ENCODE measurements around the gene TEAD2. TPM values are rescaled to one million over a fixed set of nuclear protein-coding genes. Genes with fewer than 3 reads are reported as not detected.

TEAD2 gene
- total RNA-seq, 1 experiment from 2014 or later = 56.2 TPM

DNA sequence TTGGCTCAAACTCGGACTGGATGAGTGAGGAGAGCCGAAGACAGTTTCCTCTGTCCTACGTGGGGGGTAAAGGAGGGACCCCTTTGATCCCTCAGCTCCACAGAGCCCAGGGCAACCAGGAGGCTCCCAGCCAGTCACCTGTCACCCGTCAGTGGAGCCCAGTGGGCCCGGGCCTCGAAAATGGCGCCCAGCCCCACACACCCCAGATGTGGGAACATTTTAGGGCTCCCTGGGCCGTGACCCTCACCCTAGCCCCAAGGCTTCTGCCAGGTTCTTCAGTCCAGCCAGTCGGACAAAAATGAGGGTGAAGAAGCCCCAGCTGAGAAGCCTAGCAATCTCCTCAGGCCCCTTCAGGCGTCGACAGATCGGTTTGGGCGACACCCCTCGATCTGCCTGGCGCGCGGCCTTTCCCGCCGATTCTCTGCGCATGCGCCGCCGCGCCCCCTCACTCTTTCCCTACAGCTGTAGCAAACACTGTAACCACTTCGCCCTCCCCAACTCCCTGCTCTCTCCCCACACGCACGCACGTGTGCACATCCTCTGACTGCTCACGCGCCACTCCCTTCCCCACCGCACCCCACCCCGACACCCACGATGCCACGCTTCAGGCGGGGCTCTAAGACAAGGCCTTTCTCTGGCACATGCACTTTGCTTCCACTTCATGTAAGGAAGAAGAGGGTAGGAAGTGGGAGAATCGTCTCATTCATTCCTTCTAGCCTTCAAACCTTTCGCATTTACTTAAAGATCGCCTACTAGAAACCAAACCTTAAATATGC, 37.2 kb downstream of the TEAD2 start, which contains the start of gene SLC6A16:
Gene SLC6A16 (minus strand): TSS at position 391 of the 776 bp plus-strand sequence. CDS start 13,844 bp downstream, outside the sequence.
- no peak within 1 kb of the TSS for H3K4me3 ChIP-seq (ENCODE audit: low read length)

DNA sequence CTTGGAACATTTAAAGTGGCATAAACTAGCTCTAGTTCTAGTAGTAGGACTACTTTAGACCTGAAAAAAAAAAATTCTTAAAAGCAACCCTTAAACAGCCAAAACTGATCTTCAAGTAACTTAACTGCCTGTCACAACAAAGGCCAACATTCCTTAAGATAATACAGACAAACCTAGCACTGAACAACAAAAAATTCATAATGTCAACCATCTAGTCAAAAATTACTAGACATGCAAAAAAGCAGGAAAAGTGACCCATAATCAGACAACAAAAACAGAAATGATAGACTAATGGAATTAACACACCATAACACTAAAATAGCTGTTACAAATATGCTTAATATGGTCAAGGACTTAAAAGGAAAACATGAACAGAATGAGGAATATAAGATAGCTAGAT, 43.9 kb downstream of the TEAD2 start:
- Histone ChIP-seq H3K9ac (ENCODE audit: low read length) (no peak overlapping the region), H3K4me2 (ENCODE audit: low read length) (no peak overlapping the region), H3K27me3 (ENCODE audit: low read length) (no peaks in the 10 kb centered on the region), H3K9me2 (replicated peaks; ENCODE audit: low read length) (no peaks in the 10 kb centered on the region), H3K4me3 (ENCODE audit: low read length) (no peak overlapping the region), H3K4me1 (ENCODE audit: insufficient read depth, low read length) (no peaks in the 10 kb centered on the region), H3K79me2 (ENCODE audit: low read length) (no peaks in the 10 kb centered on the region), H3K36me3 (ENCODE audit: low read depth, low read length) (no peaks in the 10 kb centered on the region), H3K27ac (ENCODE audit: low read length) (no peak overlapping the region), H4K20me1 (ENCODE audit: low read length) (no peaks in the 10 kb centered on the region), H2AFZ (ENCODE audit: low read length) (no peak overlapping the region), H3K9me3 (ENCODE audit: low read length) (no peaks in the 10 kb centered on the region; the same call in 1 of the 2 replicates), H3F3A (ENCODE audit: low read length, unreplicated experiment) (no peaks in the 10 kb centered on the region)
- ATAC-seq = no peak
- POLR2A ChIA-PET (ENCODE audit: unreplicated experiment) = no interaction called here
- CTCF ChIA-PET = interaction anchor here (0.7 kb wide), 1 partner anchor 119 kb away, joined by 3 read pairs; no protein-coding TSS in a partner anchor
- DNase-seq = no peak
- no TSS peak for BruUV-seq (replicated peaks)
- no peak for TF ChIP-seq EZH2phosphoT487 (IDR thresholded peaks at IDR 0.05; ENCODE audit: borderline replicate concordance, low read length)
- intact Hi-C loops (cut with micrococcal nuclease) = no loop called here

More for the DNA sequence above, 37.2 kb downstream of the TEAD2 start, which contains the start of gene SLC6A16:
- H3K4me2 ChIP-seq (ENCODE audit: low read length) = no peak within 1 kb of the TSS
- no peaks in the 10 kb centered on the region for H3F3A ChIP-seq (ENCODE audit: low read length, unreplicated experiment)
- no peak for TF ChIP-seq EZH2 (IDR thresholded peaks at IDR 0.05; ENCODE audit: low read length, unreplicated experiment)
- TF ChIP-seq EZH2phosphoT487 (IDR thresholded peaks at IDR 0.05; ENCODE audit: borderline replicate concordance, low read length) = no peak
- TF ChIP-seq, protein P1, sequence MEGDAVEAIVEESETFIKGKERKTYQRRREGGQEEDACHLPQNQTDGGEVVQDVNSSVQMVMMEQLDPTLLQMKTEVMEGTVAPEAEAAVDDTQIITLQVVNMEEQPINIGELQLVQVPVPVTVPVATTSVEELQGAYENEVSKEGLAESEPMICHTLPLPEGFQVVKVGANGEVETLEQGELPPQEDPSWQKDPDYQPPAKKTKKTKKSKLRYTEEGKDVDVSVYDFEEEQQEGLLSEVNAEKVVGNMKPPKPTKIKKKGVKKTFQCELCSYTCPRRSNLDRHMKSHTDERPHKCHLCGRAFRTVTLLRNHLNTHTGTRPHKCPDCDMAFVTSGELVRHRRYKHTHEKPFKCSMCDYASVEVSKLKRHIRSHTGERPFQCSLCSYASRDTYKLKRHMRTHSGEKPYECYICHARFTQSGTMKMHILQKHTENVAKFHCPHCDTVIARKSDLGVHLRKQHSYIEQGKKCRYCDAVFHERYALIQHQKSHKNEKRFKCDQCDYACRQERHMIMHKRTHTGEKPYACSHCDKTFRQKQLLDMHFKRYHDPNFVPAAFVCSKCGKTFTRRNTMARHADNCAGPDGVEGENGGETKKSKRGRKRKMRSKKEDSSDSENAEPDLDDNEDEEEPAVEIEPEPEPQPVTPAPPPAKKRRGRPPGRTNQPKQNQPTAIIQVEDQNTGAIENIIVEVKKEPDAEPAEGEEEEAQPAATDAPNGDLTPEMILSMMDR (conservative IDR thresholded peaks at IDR 0.05; ENCODE audit: low read depth, low read length) = no peak
- no peak within 1 kb of the TSS for H2AFZ ChIP-seq (ENCODE audit: low read length)
- no peak for DNase-seq
- H3K9me3 ChIP-seq (ENCODE audit: low read length) = no peaks in the 10 kb centered on the region; the same call in 1 of the 2 replicates
- no TSS peak for BruUV-seq (replicated peaks)
- no peak for ATAC-seq
- ChIA-PET POLR2A (ENCODE audit: unreplicated experiment) (no interaction called here), CTCF (no interaction called here)
- no peaks in the 10 kb centered on the region for H4K20me1 ChIP-seq (ENCODE audit: low read length)
- no peaks in the 10 kb centered on the region for H3K27me3 ChIP-seq (ENCODE audit: low read length)
- H3K36me3 ChIP-seq (ENCODE audit: low read depth, low read length) = no peaks in the 10 kb centered on the region
- H3K9me2 ChIP-seq (replicated peaks; ENCODE audit: low read length) = no peaks in the 10 kb centered on the region
- intact Hi-C loops (cut with micrococcal nuclease) = no loop called here
- H3K79me2 ChIP-seq (ENCODE audit: low read length) = no peaks in the 10 kb centered on the region
- H3K9ac ChIP-seq (ENCODE audit: low read length) = no peak within 1 kb of the TSS
- no peak within 1 kb of the TSS for H3K27ac ChIP-seq (ENCODE audit: low read length)
- no peaks in the 10 kb centered on the region for H3K4me1 ChIP-seq (ENCODE audit: insufficient read depth, low read length)

DNA sequence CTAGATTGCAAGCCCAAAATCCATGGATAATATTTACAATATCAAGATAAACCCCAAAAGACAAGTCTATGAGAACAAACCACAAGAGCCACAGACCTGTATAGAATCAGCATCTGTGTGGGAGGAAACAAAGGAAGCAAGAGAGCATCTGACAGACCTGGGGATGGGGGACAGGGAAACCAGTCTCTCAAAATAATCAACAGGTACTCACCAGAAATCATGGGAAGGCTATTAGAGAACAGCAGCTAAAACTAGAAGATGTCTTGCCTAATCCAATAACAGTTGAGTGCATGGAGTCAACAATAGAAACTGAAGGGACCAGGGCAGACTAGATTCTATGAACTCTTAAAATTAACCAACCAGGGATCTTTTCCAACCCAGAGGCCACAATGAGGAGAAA, 45.9 kb downstream of the TEAD2 start:
- Histone ChIP-seq H3K9me3 (ENCODE audit: low read length) (no peaks in the 10 kb centered on the region), H3K79me2 (ENCODE audit: low read length) (no peaks in the 10 kb centered on the region), H3F3A (ENCODE audit: low read length, unreplicated experiment) (no peaks in the 10 kb centered on the region), H3K36me3 (ENCODE audit: low read depth, low read length) (no peaks in the 10 kb centered on the region), H3K27me3 (ENCODE audit: low read length) (no peaks in the 10 kb centered on the region), H3K27ac (ENCODE audit: low read length) (no peak overlapping the region), H2AFZ (ENCODE audit: low read length) (no peak overlapping the region), H3K9me2 (replicated peaks; ENCODE audit: low read length) (no peaks in the 10 kb centered on the region), H3K4me3 (ENCODE audit: low read length) (no peak overlapping the region), H4K20me1 (ENCODE audit: low read length) (no peaks in the 10 kb centered on the region), H3K4me1 (ENCODE audit: insufficient read depth, low read length) (no peaks in the 10 kb centered on the region), H3K4me2 (ENCODE audit: low read length) (no peak overlapping the region), H3K9ac (ENCODE audit: low read length) (no peak overlapping the region)
- DNase-seq (no peak), ATAC-seq (no peak)
- no peak for TF ChIP-seq EZH2 (IDR thresholded peaks at IDR 0.05; ENCODE audit: low read length, unreplicated experiment)
- TF ChIP-seq, protein P1 (conservative IDR thresholded peaks at IDR 0.05; ENCODE audit: low read depth, low read length) = no peak
- no peak for TF ChIP-seq EZH2phosphoT487 (IDR thresholded peaks at IDR 0.05; ENCODE audit: borderline replicate concordance, low read length)
- CTCF ChIA-PET = no interaction called here
- no TSS peak for BruUV-seq (replicated peaks)
- intact Hi-C loops (cut with micrococcal nuclease) = no loop called here
- POLR2A ChIA-PET (ENCODE audit: unreplicated experiment) = no interaction called here
